Left lung (tissue), 10 donors: ENCODE data around the gene OR10H5. TPM values are rescaled to one million over a fixed set of nuclear protein-coding genes. Genes with fewer than 3 reads are reported as not detected.

ENCODE experiments used
- ATAC-seq: fragments of 200-7000 bp; cut with Tn5 transposase; one replicate; pipeline ENCODE4 v1.9.1; 2020; ENCODE audit warnings: moderate library complexity
- DNase-seq, 4 donors: peaks; one replicate each; pipeline ENCODE4 v3.0.0-alpha.2; 2013 to 2020
- H3K27ac ChIP-seq, 2 donors: fragments of 200-600 bp; sonication (generic) in 1 of 2; one replicate each; pipeline versions ENCODE4 v1.5.0 to v1.8.0; 2020 to 2021
- H3K27me3 ChIP-seq, 2 donors: fragments of 200-600 bp; sonication (generic) in 1 of 2; one replicate each; pipeline versions ENCODE4 v1.5.0 to v1.8.0; 2020 to 2021
- H3K36me3 ChIP-seq, 2 donors: fragments of 200-600 bp; sonication (generic) in 1 of 2; one replicate each; pipeline versions ENCODE4 v1.5.0 to v1.8.0; 2020 to 2021
- H3K4me1 ChIP-seq, 2 donors: fragments of 200-600 bp; one replicate each; pipeline ENCODE4 v1.8.0; 2021
- H3K4me3 ChIP-seq, 2 donors: fragments of 200-600 bp; sonication (generic) in 1 of 2; one replicate each; pipeline versions ENCODE4 v1.5.0 to v1.8.0; 2020 to 2021; ENCODE audit warnings: mild to moderate bottlenecking in 1 of 2
- H3K9me3 ChIP-seq, 2 donors: fragments of 200-600 bp; sonication (generic) in 1 of 2; one replicate each; pipeline versions ENCODE4 v1.5.0 to v1.8.0; 2020 to 2021
- CTCF ChIP-seq, 2 donors: fragments of 200-600 bp; sonication (generic) in 1 of 2; IDR thresholded peaks; one replicate each; pipeline versions ENCODE4 v1.5.0 to v1.8.0; 2021; ENCODE audit warnings: antibody characterized with exemption in 2 of 2
- intact Hi-C, 2 donors: fragments of 100-400 bp; cut with DNase I; formaldehyde crosslinking; loops; one replicate each; pipeline versions ENCODE4 v1.11.2 to v1.14.2; 2022
- polyA plus RNA-seq, 6 donors: library from polyadenylated mRNA; unstranded; fragments of 120-200 nt; gene quantifications; one replicate each; pipeline ENCODE4 v1.2.1, GENCODE V29; 2013; ENCODE audit not compliant: insufficient read length in 6 of 6
- total RNA-seq, 2 donors: library from RNA; stranded (reverse); fragmentation: NEBNext Ultra II Directional; extraction: Animal tissue kit (Norgen Biotek cat#: 25700); gene quantifications; one replicate each; pipeline ENCODE4 v1.2.1, GENCODE V29; 2021
- donor health status: DM: no; HTN: yes; CAD: no.
- donor health status: DM: no; HTN: no; CAD: no.

Gene OR10H5
- total and polyA plus RNA-seq, 8 donors: 0.09 to 0.15 (median 0.11) TPM; not detected in 2

GRCh38 chr19:15811476-15811875, 24.0 kb downstream of the OR10H5 start:
- H3K27me3 ChIP-seq: peaks cover 0 to 25% of the 10 kb centered on the region in 2 donors
- intact Hi-C loops: no loop called here
- H3K27ac ChIP-seq: no peak overlapping the region
- no peak for DNase-seq
- H3K4me1 ChIP-seq: no peaks in the 10 kb centered on the region
- no peaks in the 10 kb centered on the region for H3K9me3 ChIP-seq
- TF ChIP-seq CTCF (IDR thresholded peaks at IDR 0.05): no peak
- no peaks in the 10 kb centered on the region for H3K36me3 ChIP-seq
- ATAC-seq: no peak
- H3K4me3 ChIP-seq: no peak overlapping the region

GRCh38 chr19:15812060-15812722, 24.7 kb downstream of the OR10H5 start:
- no peak for TF ChIP-seq CTCF (IDR thresholded peaks at IDR 0.05)
- intact Hi-C loops: no loop called here
- no peak overlapping the region for H3K4me3 ChIP-seq
- no peaks in the 10 kb centered on the region for H3K9me3 ChIP-seq
- no peaks in the 10 kb centered on the region for H3K4me1 ChIP-seq
- ATAC-seq (no peak), DNase-seq (no peak)
- no peak overlapping the region for H3K27ac ChIP-seq
- H3K36me3 ChIP-seq: no peaks in the 10 kb centered on the region
- H3K27me3 ChIP-seq: peaks cover 0 to 25% of the 10 kb centered on the region in 2 donors

- TF ChIP-seq CTCF (IDR thresholded peaks at IDR 0.05): no peak
- Histone ChIP-seq H3K4me3 (no peak overlapping the region), H3K27me3 (peaks cover 0 to 25% of the 10 kb centered on the region in 2 donors), H3K27ac (no peak overlapping the region), H3K9me3 (no peaks in the 10 kb centered on the region), H3K36me3 (no peaks in the 10 kb centered on the region), H3K4me1 (no peaks in the 10 kb centered on the region)
- no peak for DNase-seq
- intact Hi-C loops: no loop called here
- ATAC-seq: no peak
Observed at GRCh38 chr19:15813916-15814315, 26.5 kb downstream of the OR10H5 start.

GRCh38 chr19:15815306-15815705, 27.8 kb downstream of the OR10H5 start, which contains the start of gene OR10H1:
Gene OR10H1 (minus strand): TSS chr19:15815664. CDS start chr19:15808037, 7,627 bp downstream.
- no peaks in the 10 kb centered on the region for H3K9me3 ChIP-seq
- H3K27me3 ChIP-seq: peaks cover 0 to 18% of the 10 kb centered on the region in 2 donors
- no peaks in the 10 kb centered on the region for H3K36me3 ChIP-seq
- no peak within 1 kb of the TSS for H3K27ac ChIP-seq
- no peak within 1 kb of the TSS for H3K4me3 ChIP-seq
- TF ChIP-seq CTCF (IDR thresholded peaks at IDR 0.05): no peak
- peak; percentile 88 for ATAC-seq
- intact Hi-C loops: no loop called here
- peak in 1 of 4 donors; percentile 40 for DNase-seq
- H3K4me1 ChIP-seq: no peaks in the 10 kb centered on the region

- no peaks in the 10 kb centered on the region for H3K36me3 ChIP-seq
- ATAC-seq (no peak), DNase-seq (no peak)
- intact Hi-C loops: no loop called here
- H3K4me1 ChIP-seq: no peaks in the 10 kb centered on the region
- TF ChIP-seq CTCF (IDR thresholded peaks at IDR 0.05): no peak
- H3K4me3 ChIP-seq: no peak overlapping the region
- H3K27ac ChIP-seq: no peak overlapping the region
- H3K9me3 ChIP-seq: no peaks in the 10 kb centered on the region
- H3K27me3 ChIP-seq: peaks cover 0 to 3% of the 10 kb centered on the region in 2 donors
Observed at GRCh38 chr19:15820646-15821045, 33.2 kb downstream of the OR10H5 start.
